ENCODE results near the gene SCGB1C2.

SCGB1C2 gene

GRCh38 chr17:173166-173911 is 36.0 kb downstream of the SCGB1C2 start:
- DNase-seq = no peak

- DNase-seq = no peak
These were observed 39.8 kb downstream of the SCGB1C2 start for GRCh38 chr17:177155-177554.

GRCh38 chr17:177762-178161 is 40.4 kb downstream of the SCGB1C2 start:
- DNase-seq = no peak

GRCh38 chr17:178292-179065 is 41.1 kb downstream of the SCGB1C2 start:
- DNase-seq = no peak

GRCh38 chr17:179066-179432 is 41.7 kb downstream of the SCGB1C2 start:
- DNase-seq = no peak

- DNase-seq = no peak
These were observed 42.5 kb downstream of the SCGB1C2 start for GRCh38 chr17:179781-180380.

GRCh38 chr17:180381-181244 is 43.2 kb downstream of the SCGB1C2 start:
- DNase-seq = no peak

- DNase-seq = peak; percentile 67
These were observed 44.1 kb downstream of the SCGB1C2 start, which contains the start of gene DOC2B for GRCh38 chr17:181245-182049. DOC2B (minus strand) TSS chr17:181650; CDS start chr17:181479, 171 bp downstream.

- no peak for DNase-seq
These were observed 44.8 kb downstream of the SCGB1C2 start for GRCh38 chr17:182050-182751.

- DNase-seq = no peak
These were observed 45.7 kb downstream of the SCGB1C2 start for GRCh38 chr17:183021-183420.

- DNase-seq = peak; percentile 78
These were observed 48.2 kb downstream of the SCGB1C2 start for GRCh38 chr17:185445-186138.

GRCh38 chr17:187130-187529 is 49.8 kb downstream of the SCGB1C2 start:
- no peak for DNase-seq
